HEK293T (cell line): ENCODE data around the gene ASPRV1.

Experiments used
- ARNT ChIP-seq: fragments of 450-650 bp; IDR thresholded peaks from 2 replicates; pipeline ENCODE4 v1.6.1; 2017; ENCODE audit warnings: mild to moderate bottlenecking
- BHLHE40 ChIP-seq: fragments of 450-650 bp; IDR thresholded peaks from 2 replicates; pipeline ENCODE4 v1.6.1; 2016; ENCODE audit warnings: mild to moderate bottlenecking, moderate library complexity, borderline replicate concordance
- FOXA1 ChIP-seq: fragments of 450-650 bp; IDR thresholded peaks from 2 replicates; pipeline ENCODE4 v1.6.1; 2016; ENCODE audit warnings: mild to moderate bottlenecking
- HDGF ChIP-seq: fragments of 450-650 bp; IDR thresholded peaks from 2 replicates; pipeline ENCODE4 v1.6.1; 2017; ENCODE audit warnings: antibody characterized with exemption, borderline replicate concordance
- NFRKB ChIP-seq: fragments of 450-650 bp; IDR thresholded peaks from 2 replicates; pipeline ENCODE4 v1.6.1; 2016; ENCODE audit warnings: mild to moderate bottlenecking, moderate library complexity
- SP1 ChIP-seq: fragments of 450-650 bp; IDR thresholded peaks from 2 replicates; pipeline ENCODE4 v1.6.1; 2017
- SUZ12 ChIP-seq: fragments of 450-650 bp; IDR thresholded peaks from 2 replicates; pipeline ENCODE4 v1.6.1; 2016; ENCODE audit warnings: mild to moderate bottlenecking
- ZNF384 ChIP-seq: fragments of 450-650 bp; IDR thresholded peaks from 2 replicates; pipeline ENCODE4 v1.6.1; 2016

DNA sequence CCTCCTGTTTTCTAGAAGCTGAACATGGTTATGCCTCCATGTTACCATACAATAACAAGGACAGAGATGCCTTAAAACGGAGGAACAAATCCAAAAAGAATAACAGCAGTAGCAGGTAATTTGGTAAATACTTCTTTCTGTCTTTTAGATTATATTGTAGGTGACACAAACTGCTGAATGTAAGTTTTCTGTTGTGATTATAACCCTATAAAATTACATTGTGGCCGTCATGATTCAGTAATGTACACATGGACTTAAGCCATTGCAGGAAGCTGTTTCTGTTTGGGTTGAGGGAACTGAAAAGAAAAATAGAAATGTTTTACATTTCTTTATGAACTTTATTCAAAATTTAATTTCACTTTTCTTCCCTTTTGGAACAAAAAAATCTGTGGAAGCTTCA, 45.3 kb downstream of the ASPRV1 start:
- TF ChIP-seq HDGF (no peak), NFRKB (no peak), FOXA1 (no peak), SUZ12 (no peak), ZNF384 (no peak), BHLHE40 (no peak), SP1 (no peak), ARNT (no peak)
